ENCODE measurements around the gene HERPUD2.
"Not testable (repeated sequence)": the region's sequence is repeated elsewhere in the genome, so short reads cannot be mapped to it uniquely, and the experiment has no call there.

The HERPUD2 gene

DNA sequence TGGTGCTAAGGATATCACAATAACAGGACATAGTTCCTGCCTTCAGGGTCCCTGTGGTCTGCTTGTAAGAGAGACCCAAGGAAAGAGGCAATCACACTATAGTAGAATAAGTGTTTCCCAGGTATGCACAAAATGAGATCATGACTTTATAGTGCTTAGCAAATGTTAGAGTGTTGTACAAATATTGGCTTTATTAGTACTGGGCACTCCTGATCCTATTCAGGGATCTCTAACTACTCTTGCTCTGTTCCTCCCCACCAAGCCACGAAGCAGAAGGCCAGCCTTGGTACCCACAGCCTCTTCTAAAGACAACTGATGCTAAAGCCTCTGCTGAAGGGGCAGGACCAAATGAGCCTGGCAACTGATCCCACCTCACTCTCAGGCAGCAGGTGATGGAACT, 75.1 kb downstream of the HERPUD2 start:
- no peak for DNase-seq

DNA sequence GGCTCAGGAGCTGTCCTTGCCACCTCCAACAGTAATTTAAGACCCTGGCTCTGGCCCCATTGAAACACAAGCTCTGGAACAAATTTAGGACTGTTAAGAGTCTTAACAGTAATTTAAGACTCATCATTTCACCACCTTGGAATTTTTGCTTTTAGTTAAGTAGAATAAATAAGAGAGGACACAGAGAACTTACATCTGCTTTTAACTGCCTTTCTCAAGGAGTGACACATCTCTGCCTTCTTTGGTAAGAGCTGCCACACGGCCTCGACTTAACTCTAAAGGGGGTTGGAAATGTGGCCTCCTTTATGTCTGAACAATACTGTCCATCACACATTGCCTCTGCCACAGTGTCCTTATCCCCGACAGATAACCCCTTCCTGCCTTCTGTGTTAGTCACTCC, 77.9 kb downstream of the HERPUD2 start:
- DNase-seq = no peak

DNA sequence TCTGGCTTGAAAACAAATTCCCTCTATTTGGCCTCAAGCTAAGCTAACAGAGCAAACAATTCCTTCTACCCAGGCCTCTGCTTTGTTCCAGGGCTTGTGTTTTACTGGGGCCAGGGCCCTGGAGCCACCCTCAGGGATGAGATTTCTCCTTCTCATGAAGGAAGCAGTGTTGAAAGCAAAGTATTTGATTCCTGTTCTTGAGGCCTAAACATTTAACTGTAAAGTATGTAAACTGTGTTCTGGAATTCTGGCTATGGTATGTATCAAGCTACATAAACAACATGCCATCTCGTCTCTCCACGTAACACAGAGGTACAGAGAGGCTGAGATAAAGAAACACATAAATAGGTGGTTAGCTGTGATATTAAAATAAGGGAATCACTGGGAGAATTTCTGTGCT, 81.8 kb downstream of the HERPUD2 start:
- no peak for DNase-seq

DNA sequence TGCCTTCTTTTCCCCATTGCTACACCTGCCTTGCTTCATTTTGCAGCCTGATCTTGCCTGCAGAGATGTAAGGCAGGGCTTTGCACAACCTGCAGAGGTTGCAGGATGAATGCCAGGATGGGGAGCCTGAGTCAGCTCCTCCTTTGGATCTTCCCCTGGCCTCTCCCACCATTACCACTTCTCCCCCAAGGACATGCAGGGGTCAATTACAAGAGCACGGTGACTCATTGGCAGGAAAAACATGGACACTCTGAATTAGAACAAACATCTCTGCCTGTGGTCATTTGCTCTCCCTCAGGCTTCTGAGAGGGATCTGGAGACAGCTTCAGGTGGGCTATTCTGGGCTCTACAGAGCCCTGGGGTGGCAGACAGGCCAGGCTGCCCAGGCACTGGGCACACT, 89.2 kb downstream of the HERPUD2 start:
- no peak for DNase-seq

DNA sequence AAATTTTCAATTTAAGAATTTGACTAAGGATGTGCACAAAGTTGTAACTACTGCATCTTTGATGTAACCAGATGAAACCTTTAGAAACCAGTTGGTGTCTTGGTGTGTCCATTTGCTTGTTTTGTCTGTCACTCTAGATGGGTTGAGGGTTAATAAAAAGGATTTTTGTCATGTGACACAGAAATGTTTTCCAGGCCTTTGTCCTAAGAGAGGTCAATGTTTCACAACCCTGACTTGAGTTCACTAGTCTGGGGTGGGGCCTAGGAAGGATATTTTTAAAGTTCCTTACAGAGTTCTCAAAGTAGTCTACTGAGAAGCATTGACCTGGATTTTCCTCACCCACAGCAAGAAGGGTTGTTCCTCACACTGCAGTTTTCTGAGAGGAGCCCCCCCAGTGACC, 90.3 kb downstream of the HERPUD2 start:
- DNase-seq = no peak

DNA sequence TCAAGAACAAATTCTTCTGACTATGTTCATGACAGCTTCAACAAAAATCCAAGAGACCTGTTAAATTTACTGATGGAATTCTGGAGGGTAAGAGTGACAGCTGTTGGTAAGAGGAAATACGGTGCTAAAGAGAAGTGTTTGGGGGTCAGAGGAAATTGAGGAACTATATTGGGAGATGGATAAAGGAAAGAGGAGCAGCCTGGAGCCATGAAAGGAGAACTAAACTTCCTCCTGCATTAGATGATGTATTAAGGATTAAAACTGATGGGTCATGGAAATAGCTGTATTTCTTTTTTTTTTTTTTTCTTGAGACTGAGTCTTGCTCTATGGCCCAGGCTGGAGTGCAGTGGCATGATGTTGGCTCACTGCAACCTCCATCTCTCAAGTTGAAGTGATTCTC, 95.3 kb downstream of the HERPUD2 start:
- no peak for DNase-seq

DNA sequence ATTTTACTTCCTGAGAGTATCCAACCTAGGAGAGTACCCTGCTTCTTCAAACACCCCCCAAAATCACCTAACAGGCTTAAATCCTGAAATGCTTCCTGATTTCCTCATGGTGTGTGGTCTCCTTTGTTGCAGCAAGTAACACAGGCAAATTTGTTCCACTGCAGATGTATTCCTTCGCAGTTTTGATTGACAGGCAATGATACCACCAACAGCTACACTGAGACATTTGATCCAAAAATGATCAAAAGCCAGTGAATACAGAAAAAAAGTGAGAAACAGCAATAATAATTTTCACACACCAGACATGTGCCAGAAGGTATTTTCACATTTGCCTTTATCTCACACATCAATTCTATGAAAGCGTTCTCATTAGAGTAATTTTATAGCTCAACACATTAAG, 95.9 kb downstream of the HERPUD2 start:
- no peak for DNase-seq

DNA sequence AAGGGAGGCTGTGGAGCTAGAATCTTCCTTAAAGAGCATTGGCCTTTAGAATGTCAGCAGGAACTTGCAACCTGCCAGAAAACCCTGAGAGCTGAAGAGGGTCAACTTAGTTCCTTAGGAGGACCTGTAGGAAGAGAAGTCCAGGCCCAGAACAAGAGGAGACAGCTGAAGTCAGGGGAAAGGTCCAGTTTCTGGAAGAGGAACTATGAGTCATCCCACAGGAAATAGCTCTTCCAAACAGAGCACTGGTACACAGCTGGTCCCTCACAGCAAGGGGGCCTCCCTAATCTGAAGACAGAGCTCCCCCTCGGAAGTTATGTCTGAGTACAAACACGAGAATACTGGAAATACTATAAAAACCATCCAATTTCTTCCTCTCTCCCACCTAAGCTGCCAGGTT, 98.9 kb downstream of the HERPUD2 start:
- DNase-seq = no peak

DNA sequence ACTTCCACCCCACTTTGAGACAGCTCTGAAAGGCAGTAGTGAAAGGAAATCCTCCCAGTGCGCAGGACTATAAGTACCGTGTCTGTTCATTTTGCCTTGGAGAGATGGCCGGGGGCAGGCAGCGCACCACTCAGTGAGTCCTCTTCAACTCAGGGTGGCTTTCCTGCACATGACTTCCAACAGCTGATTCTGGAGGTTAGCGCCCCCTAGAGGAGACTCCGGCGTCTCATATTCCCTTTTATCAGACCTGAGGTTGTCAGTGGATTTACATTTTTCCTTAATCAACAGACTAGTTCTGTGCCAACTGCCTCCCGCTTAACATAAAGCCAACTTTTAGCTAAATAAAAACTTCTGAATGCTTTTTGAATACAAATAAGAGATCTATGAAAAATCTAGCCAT, 101.0 kb downstream of the HERPUD2 start:
- DNase-seq = no peak

DNA sequence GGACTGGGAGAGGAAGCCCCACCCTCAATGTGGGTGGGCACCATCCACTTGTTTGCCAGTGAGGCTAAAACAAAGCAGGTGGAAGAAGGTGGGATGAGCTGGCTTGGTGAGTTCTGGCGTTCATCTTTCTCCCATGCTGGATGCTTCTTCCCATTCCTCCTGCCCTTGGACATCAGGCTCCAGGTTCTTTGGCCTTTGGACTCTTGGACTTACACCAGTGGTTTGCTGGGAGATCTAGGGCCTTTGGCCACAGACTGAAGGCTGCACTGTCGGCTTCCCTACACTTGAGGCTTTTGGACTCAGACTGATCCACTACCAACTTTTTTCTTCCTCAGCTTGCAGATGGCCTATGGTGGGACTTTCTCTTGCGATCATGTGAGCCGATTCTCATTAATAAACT, 106.3 kb downstream of the HERPUD2 start:
- no peak for DNase-seq

DNA sequence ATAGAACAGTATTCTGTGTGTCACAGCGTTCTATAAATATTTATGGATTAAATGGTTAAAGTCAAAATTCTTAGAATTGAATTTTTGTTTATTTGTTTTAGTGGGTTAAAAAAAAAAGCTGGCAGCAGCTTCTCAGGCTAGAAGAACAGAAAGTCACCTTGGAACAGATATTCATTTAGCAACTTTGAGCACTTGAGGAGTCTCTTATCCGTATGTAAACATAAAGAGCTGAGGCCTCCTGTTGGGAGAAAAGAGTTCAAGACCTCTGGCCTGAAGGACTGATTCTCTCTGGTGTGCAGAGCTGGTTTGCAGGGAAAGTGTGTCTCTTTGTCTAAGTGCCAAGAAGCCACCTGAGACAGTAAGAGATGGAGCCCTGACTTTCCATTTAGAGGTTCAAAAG, 109.9 kb downstream of the HERPUD2 start:
- no peak for DNase-seq

DNA sequence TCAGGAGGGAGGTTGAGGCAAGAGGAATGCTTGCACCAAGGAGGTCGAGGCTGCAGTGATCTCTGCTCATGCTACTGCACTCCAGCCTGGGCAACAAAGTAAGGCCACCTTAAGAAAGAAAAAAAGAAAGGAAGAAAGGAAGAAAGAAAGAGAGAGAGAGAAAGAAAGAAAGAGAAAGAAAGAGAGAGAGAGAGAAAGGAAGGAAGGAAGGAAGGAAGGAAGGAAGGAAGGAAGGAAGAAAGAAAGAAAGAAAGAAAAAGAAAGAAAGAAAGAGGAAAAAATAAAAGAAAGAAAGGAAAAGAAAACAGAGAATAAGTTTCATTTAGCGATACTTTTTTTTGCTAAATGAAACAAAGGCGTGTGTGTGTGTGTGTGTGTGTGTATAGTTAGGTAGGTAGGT, 110.4 kb downstream of the HERPUD2 start:
- not testable (repeated sequence) for DNase-seq
